Activated gamma-delta T cell treated with Interleukin-2 at 50 U/mL for 16 hours (primary cell): ENCODE measurements around the gene CPSF3.
"Not testable (repeated sequence)": the region's sequence is repeated elsewhere in the genome, so short reads cannot be mapped to it uniquely, and the experiment has no call there.

Experiments used
- DNase-seq: peaks from one replicate; pipeline ENCODE4 v3.0.0-alpha.2; 2020

The CPSF3 gene

GRCh38 chr2:9472511-9472910 lies 49.1 kb downstream of the CPSF3 start:
- no peak for DNase-seq

GRCh38 chr2:9473308-9473984 lies 50.0 kb downstream of the CPSF3 start:
- DNase-seq, result peak; percentile 9

GRCh38 chr2:9473985-9474360 lies 50.5 kb downstream of the CPSF3 start:
- peak; percentile 64 for DNase-seq

- peak; percentile 64 for DNase-seq
Measured at GRCh38 chr2:9474361-9475057, 51.1 kb downstream of the CPSF3 start, which contains the start of gene IAH1. IAH1 (plus strand) TSS chr2:9474551; CDS start chr2:9474567, 16 bp downstream.

GRCh38 chr2:9477914-9478313 lies 54.5 kb downstream of the CPSF3 start:
- no peak for DNase-seq

GRCh38 chr2:9478526-9478925 lies 55.1 kb downstream of the CPSF3 start:
- DNase-seq, result no peak

GRCh38 chr2:9480157-9480556 lies 56.7 kb downstream of the CPSF3 start:
- DNase-seq, result no peak

GRCh38 chr2:9483107-9483506 lies 59.7 kb downstream of the CPSF3 start:
- no peak for DNase-seq

- DNase-seq, result no peak
Measured at GRCh38 chr2:9484533-9484932, 61.1 kb downstream of the CPSF3 start.

- no peak for DNase-seq
Measured at GRCh38 chr2:9488583-9489547, 65.4 kb downstream of the CPSF3 start.

GRCh38 chr2:9490789-9491188 lies 67.3 kb downstream of the CPSF3 start:
- DNase-seq, result no peak

GRCh38 chr2:9492927-9493326 lies 69.5 kb downstream of the CPSF3 start:
- DNase-seq, result no peak

GRCh38 chr2:9493478-9493877 lies 70.0 kb downstream of the CPSF3 start:
- DNase-seq, result no peak

- no peak for DNase-seq
Measured at GRCh38 chr2:9494081-9494480, 70.6 kb downstream of the CPSF3 start.

GRCh38 chr2:9497017-9497416 lies 73.6 kb downstream of the CPSF3 start:
- DNase-seq, result no peak

- no peak for DNase-seq
Measured at GRCh38 chr2:9498210-9498609, 74.8 kb downstream of the CPSF3 start.

GRCh38 chr2:9508931-9509330 lies 85.5 kb downstream of the CPSF3 start:
- no peak for DNase-seq

- DNase-seq, result not testable (repeated sequence)
Measured at GRCh38 chr2:9513946-9514345, 90.5 kb downstream of the CPSF3 start.

- DNase-seq, result no peak
Measured at GRCh38 chr2:9517118-9517782, 93.8 kb downstream of the CPSF3 start.

- DNase-seq, result no peak
Measured at GRCh38 chr2:9518163-9518562, 94.7 kb downstream of the CPSF3 start.

- no peak for DNase-seq
Measured at GRCh38 chr2:9518780-9519179, 95.3 kb downstream of the CPSF3 start.

GRCh38 chr2:9519250-9519649 lies 95.8 kb downstream of the CPSF3 start:
- no peak for DNase-seq
